Endothelial cell of umbilical vein (primary cell): ENCODE data around the gene ASPSCR1. TPM values are rescaled to one million over a fixed set of nuclear protein-coding genes. Genes with fewer than 3 reads are reported as not detected.

Experiments
- BruUV-seq: library from RNA; stranded (reverse); fragments of 400-500 nt; replicated peaks from 2 replicates; lab custom pipeline; 2021; lab: Mats Ljungman, UMichigan
- CTCF ChIA-PET: fragments of 300-600, 350-600 bp; sonication (Branson Sonifier 250); formaldehyde crosslinking; loops from one replicate; lab custom pipeline; 2021; ENCODE audit warnings: antibody characterized with exemption, inconsistent platforms; lab: Charles Lee
- POLR2A ChIA-PET: fragments of 300-600, 350-600 bp; sonication (Branson Sonifier 250); formaldehyde crosslinking; loops from one replicate; lab custom pipeline; 2021; ENCODE audit warnings: antibody characterized with exemption, inconsistent platforms; lab: Charles Lee
- DNase-seq: peaks from one replicate; pipeline ENCODE4 v3.0.0-alpha.2; 2011; ENCODE audit warnings: low read depth, low spot score
- FAIRE-seq: peaks from 2 replicates; lab custom pipeline; 2011; peaks lifted over from hg19 to GRCh38; lab: Jason Lieb, UNC
- H2AFZ ChIP-seq: 2 replicates; pipeline ENCODE4 v1.6.0; 2012; ENCODE audit warnings: low read depth, low read length, control low read depth, inconsistent platforms
- H3K27ac ChIP-seq: 2 replicates; pipeline ENCODE4 v1.5.1; 2011; ENCODE audit warnings: low read depth, mild to moderate bottlenecking, control low read depth, low read length, moderate library complexity; ENCODE audit not compliant: insufficient read depth
- H3K27me3 ChIP-seq, 2 experiments: 2 replicates each; pipeline versions ENCODE4 v1.6.0 to v1.6.1; 2011; ENCODE audit warnings: low read length in 2 of 2, mixed read lengths in 1 of 2; ENCODE audit not compliant: control insufficient read depth in 2 of 2, insufficient read depth in 2 of 2
- H3K36me3 ChIP-seq, 2 experiments: 2 replicates in 1 of 2; 3 replicates in 1 of 2; pipeline ENCODE4 v1.5.1; 2011; ENCODE audit warnings: low read length in 2 of 2, mild to moderate bottlenecking in 1 of 2, moderate library complexity in 1 of 2; ENCODE audit not compliant: control insufficient read depth in 2 of 2, insufficient read depth in 2 of 2; ENCODE audit errors: extremely low read depth in 1 of 2
- H3K4me1 ChIP-seq: 3 replicates; pipeline ENCODE4 v1.5.1; 2011; ENCODE audit warnings: mild to moderate bottlenecking, low read length; ENCODE audit not compliant: control insufficient read depth, insufficient read depth; ENCODE audit errors: extremely low read depth
- H3K4me2 ChIP-seq: 2 replicates; pipeline ENCODE4 v1.6.1; 2011; ENCODE audit warnings: low read length, control low read depth, mixed read lengths; ENCODE audit not compliant: insufficient read depth
- H3K4me3 ChIP-seq, 3 experiments: fragments of 200-600 bp in 1 of 3; sonication (generic), shearing (Covaris generic) in 1 of 3; replicated peaks in 1 of 3; 2 replicates each; pipeline ENCODE4 v1.5.1; 2011 to 2016; ENCODE audit warnings: control low read depth in 3 of 3, low read length in 3 of 3, mild to moderate bottlenecking in 2 of 3, inconsistent platforms in 1 of 3, low read depth in 1 of 3, moderate library complexity in 1 of 3; ENCODE audit not compliant: insufficient read depth in 1 of 3
- H3K79me2 ChIP-seq: 2 replicates; pipeline ENCODE4 v1.6.0; 2012; ENCODE audit warnings: low read length, inconsistent platforms; ENCODE audit not compliant: control insufficient read depth, insufficient read depth
- H3K9ac ChIP-seq: replicated peaks from 2 replicates; pipeline ENCODE3; 2011; ENCODE audit warnings: low read length, control low read depth; ENCODE audit not compliant: insufficient read depth; ENCODE audit errors: extremely low read depth
- H3K9me1 ChIP-seq: replicated peaks from 3 replicates; pipeline ENCODE4 v1.6.0; 2011; ENCODE audit warnings: mild to moderate bottlenecking, low read length; ENCODE audit not compliant: control insufficient read depth, insufficient read depth; ENCODE audit errors: extremely low read depth
- H3K9me3 ChIP-seq: replicated peaks from 2 replicates; pipeline ENCODE4 v1.5.1; 2012; ENCODE audit warnings: low read length, inconsistent platforms; ENCODE audit not compliant: control insufficient read depth, insufficient read depth
- H4K20me1 ChIP-seq: replicated peaks from 2 replicates; pipeline ENCODE3; 2011; ENCODE audit warnings: mild to moderate bottlenecking, low read length; ENCODE audit not compliant: control insufficient read depth, insufficient read depth; ENCODE audit errors: extremely low read depth
- EZH2 ChIP-seq: IDR thresholded peaks from 2 replicates; pipeline ENCODE4 v1.6.1; 2012; ENCODE audit warnings: borderline replicate concordance, low read depth, mild to moderate bottlenecking, moderate library complexity, low read length, inconsistent platforms; ENCODE audit not compliant: severe bottlenecking
- FOS ChIP-seq: IDR thresholded peaks from 2 replicates; pipeline ENCODE4 v1.6.1; 2011; ENCODE audit warnings: mild to moderate bottlenecking, low read length, moderate library complexity, borderline replicate concordance; ENCODE audit not compliant: insufficient read depth
- GATA2 ChIP-seq: IDR thresholded peaks from 2 replicates; pipeline ENCODE4 v1.7.0; 2011; ENCODE audit warnings: low read depth, mild to moderate bottlenecking, moderate library complexity, mixed read lengths, low read length; ENCODE audit not compliant: insufficient read length, insufficient read depth
- JUN ChIP-seq: IDR thresholded peaks from 2 replicates; pipeline ENCODE4 v1.6.1; 2011; ENCODE audit warnings: borderline replicate concordance, low read depth; ENCODE audit not compliant: insufficient read length, insufficient read depth
- MYC ChIP-seq: IDR thresholded peaks from one replicate; pipeline ENCODE4 v1.6.1; 2011; ENCODE audit warnings: mild to moderate bottlenecking, low read depth, low read length
- POLR2A ChIP-seq: IDR thresholded peaks from 2 replicates; pipeline ENCODE4 v1.6.1; 2012; ENCODE audit warnings: low read depth, mild to moderate bottlenecking, control low read depth, low read length
- POLR2AphosphoS5 ChIP-seq: IDR thresholded peaks from 2 replicates; pipeline ENCODE4 v1.6.1; 2012; ENCODE audit warnings: low read depth, mild to moderate bottlenecking, control low read depth, low read length, moderate library complexity; ENCODE audit not compliant: insufficient read depth
- dilution Hi-C: fragments of 300-500 bp; cut with MboI; formaldehyde crosslinking; loops from one replicate; pipeline ENCODE4 v1.15.0; 2019; ENCODE audit warnings: low sequenced_read_pairs; ENCODE audit not compliant: extremely low pct_ligation_motif_present
- intact Hi-C: fragments of 100-400 bp; cut with micrococcal nuclease; formaldehyde crosslinking; loops from one replicate; pipeline ENCODE4 v1.10.0; 2022
- polyA plus RNA-seq, 4 experiments: library from polyadenylated mRNA; depleted of rRNA in 3 of 4; stranded (reverse) in 3 of 4; unstranded in 1 of 4; fragments of >200 nt; gene quantifications; 2 replicates each; pipeline versions ENCODE4 v1.2.1 to v1.2.3, GENCODE V29; 2011 to 2012; ENCODE audit warnings: missing spikeins in 1 of 4
- total RNA-seq: library from RNA; stranded (reverse); gene quantifications from 2 replicates; pipeline ENCODE4 v1.2.3, GENCODE V29; 2021
- TF ChIP-seq, protein P1 (sequence below): IDR thresholded peaks from 2 replicates; pipeline ENCODE4 v1.6.1; 2011; ENCODE audit not compliant: insufficient read depth, insufficient read length
- TF ChIP-seq, protein P2 (sequence below), 2 donors: IDR thresholded peaks; 1 replicate in 1 of 2; 2 replicates in 1 of 2; pipeline ENCODE4 v1.5.1; 2011; ENCODE audit warnings: low read length in 2 of 2, mild to moderate bottlenecking in 2 of 2, moderate library complexity in 2 of 2, control low read depth in 1 of 2, inconsistent platforms in 1 of 2, low read depth in 1 of 2; ENCODE audit not compliant: insufficient read depth in 1 of 2; ENCODE audit errors: extremely low read depth in 1 of 2

ASPSCR1 gene
- total and polyA plus RNA-seq, 2 donors (not counting 3 experiments of a cell fraction or from before 2014, with no cell fraction given) = 24.8 to 36.5 TPM

DNA sequence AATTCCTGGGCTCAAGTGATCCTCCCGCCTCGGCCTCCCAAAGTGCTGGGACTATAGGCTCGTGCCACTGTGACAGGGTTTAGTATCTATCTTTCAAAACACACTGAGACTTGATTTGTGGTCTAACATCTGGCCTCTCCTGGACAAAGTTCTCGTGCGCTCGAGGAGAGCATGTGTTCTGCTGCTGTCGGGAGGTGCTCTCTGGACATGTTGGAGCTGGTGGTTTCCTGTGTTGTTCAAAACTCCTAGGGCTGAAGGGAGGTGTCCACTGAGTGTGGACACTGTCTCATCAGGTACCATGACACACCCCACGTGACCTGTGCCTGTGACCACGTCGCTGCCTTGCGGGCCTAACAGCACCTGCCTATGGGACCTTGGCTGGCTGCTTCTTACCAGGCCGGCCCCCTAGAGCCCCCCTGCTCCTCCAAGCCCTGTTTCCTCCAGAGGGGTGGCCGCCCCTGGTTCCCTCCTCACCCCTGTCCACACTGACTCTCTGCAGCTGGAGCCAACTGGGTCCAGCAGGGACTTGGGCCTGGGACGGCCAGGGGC is 68.6 kb downstream of the ASPSCR1 start:
- ChIA-PET CTCF (no interaction called here), POLR2A (no interaction called here)
- dilution Hi-C loops (no loop called here), intact Hi-C loops (no loop called here)
- FAIRE-seq (no peak), DNase-seq (no peak)
- no peaks in the 10 kb centered on the region for H3K27me3 ChIP-seq
- H4K20me1 ChIP-seq = no peaks in the 10 kb centered on the region
- no peaks in the 10 kb centered on the region for H3K79me2 ChIP-seq
- no peaks in the 10 kb centered on the region for H3K9me3 ChIP-seq
- BruUV-seq = no TSS peak
- TF ChIP-seq GATA2 (no peak), MYC (no peak), EZH2 (no peak), JUN (no peak), POLR2A (no peak), POLR2AphosphoS5 (no peak), FOS (no peak)
- TF ChIP-seq, protein P1, sequence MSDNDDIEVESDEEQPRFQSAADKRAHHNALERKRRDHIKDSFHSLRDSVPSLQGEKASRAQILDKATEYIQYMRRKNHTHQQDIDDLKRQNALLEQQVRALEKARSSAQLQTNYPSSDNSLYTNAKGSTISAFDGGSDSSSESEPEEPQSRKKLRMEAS = no peak
- TF ChIP-seq, protein P2, sequence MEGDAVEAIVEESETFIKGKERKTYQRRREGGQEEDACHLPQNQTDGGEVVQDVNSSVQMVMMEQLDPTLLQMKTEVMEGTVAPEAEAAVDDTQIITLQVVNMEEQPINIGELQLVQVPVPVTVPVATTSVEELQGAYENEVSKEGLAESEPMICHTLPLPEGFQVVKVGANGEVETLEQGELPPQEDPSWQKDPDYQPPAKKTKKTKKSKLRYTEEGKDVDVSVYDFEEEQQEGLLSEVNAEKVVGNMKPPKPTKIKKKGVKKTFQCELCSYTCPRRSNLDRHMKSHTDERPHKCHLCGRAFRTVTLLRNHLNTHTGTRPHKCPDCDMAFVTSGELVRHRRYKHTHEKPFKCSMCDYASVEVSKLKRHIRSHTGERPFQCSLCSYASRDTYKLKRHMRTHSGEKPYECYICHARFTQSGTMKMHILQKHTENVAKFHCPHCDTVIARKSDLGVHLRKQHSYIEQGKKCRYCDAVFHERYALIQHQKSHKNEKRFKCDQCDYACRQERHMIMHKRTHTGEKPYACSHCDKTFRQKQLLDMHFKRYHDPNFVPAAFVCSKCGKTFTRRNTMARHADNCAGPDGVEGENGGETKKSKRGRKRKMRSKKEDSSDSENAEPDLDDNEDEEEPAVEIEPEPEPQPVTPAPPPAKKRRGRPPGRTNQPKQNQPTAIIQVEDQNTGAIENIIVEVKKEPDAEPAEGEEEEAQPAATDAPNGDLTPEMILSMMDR (IDR thresholded peaks at IDR 0.05; ENCODE audit: extremely low read depth in 1 of 2, insufficient read depth in 1 of 2, low read depth in 1 of 2, low read length in 2 of 2) = no peak
- no peak overlapping the region for H3K27ac ChIP-seq
- H3K36me3 ChIP-seq = peaks cover 0 to 7% of the 10 kb centered on the region in 2 experiments
- no peak overlapping the region for H3K9ac ChIP-seq
- H2AFZ ChIP-seq = no peak overlapping the region
- no peaks in the 10 kb centered on the region for H3K9me1 ChIP-seq
- H3K4me2 ChIP-seq = no peak overlapping the region
- no peak overlapping the region for H3K4me3 ChIP-seq
- peaks cover 6% of the 10 kb centered on the region for H3K4me1 ChIP-seq
